H1 (cell line): ENCODE measurements around the gene PTPN21. TPM values are rescaled to one million over a fixed set of nuclear protein-coding genes. Genes with fewer than 3 reads are reported as not detected.

Source experiments
- CTCF ChIA-PET: fragments of 300-600 bp; sonication (Branson Sonifier 250); formaldehyde crosslinking; loops from one replicate; lab custom pipeline; 2021; ENCODE audit not compliant: partially characterized antibody; lab: Charles Lee
- POLR2A ChIA-PET: fragments of 300-600 bp; sonication (Branson Sonifier 250); formaldehyde crosslinking; loops from one replicate; lab custom pipeline; 2021; ENCODE audit warnings: inconsistent platforms; ENCODE audit not compliant: partially characterized antibody; lab: Charles Lee
- DNase-seq, 2 experiments: peaks; one replicate each; pipeline versions ENCODE4 v3.0.0 to v3.0.0-alpha.2; 2010 to 2022; ENCODE audit warnings: low spot score in 2 of 2, low read depth in 1 of 2, mixed read lengths in 1 of 2
- FAIRE-seq: peaks from 2 replicates; lab custom pipeline; 2011; peaks lifted over from hg19 to GRCh38; lab: Jason Lieb, UNC
- H2AFZ ChIP-seq: 2 replicates; pipeline ENCODE4 v1.8.1; 2012; ENCODE audit warnings: low read length, inconsistent platforms
- H2AK5ac ChIP-seq: 2 replicates; pipeline ENCODE4 v1.6.1; 2013; ENCODE audit warnings: low read depth, low read length
- H2BK120ac ChIP-seq: replicated peaks from 2 replicates; pipeline ENCODE3; 2013; ENCODE audit warnings: low read depth, low read length, inconsistent platforms
- H2BK12ac ChIP-seq: 2 replicates; pipeline ENCODE4 v1.6.1; 2013; ENCODE audit warnings: low read depth, low read length
- H2BK15ac ChIP-seq: 2 replicates; pipeline ENCODE4 v1.6.1; 2013; ENCODE audit warnings: low read length
- H2BK20ac ChIP-seq: 2 replicates; pipeline ENCODE4 v1.6.1; 2013; ENCODE audit warnings: low read length
- H2BK5ac ChIP-seq: 2 replicates; pipeline ENCODE4 v1.6.1; 2013; ENCODE audit warnings: low read depth, low read length
- H3K14ac ChIP-seq: 2 replicates; pipeline ENCODE4 v1.6.1; 2013; ENCODE audit warnings: inconsistent platforms; ENCODE audit not compliant: insufficient read length
- H3K18ac ChIP-seq: 2 replicates; pipeline ENCODE4 v1.6.1; 2013; ENCODE audit warnings: low read length; ENCODE audit errors: extremely low read depth
- H3K23ac ChIP-seq: 2 replicates; pipeline ENCODE4 v1.6.1; 2013; ENCODE audit warnings: inconsistent platforms; ENCODE audit not compliant: insufficient read length
- H3K23me2 ChIP-seq: 2 replicates; pipeline ENCODE4 v1.6.1; 2013; ENCODE audit warnings: low read depth, low read length
- H3K27ac ChIP-seq: 2 replicates; pipeline ENCODE4 v1.6.1; 2011; ENCODE audit warnings: low read depth, low read length, inconsistent platforms
- H3K27me3 ChIP-seq, 4 experiments: replicated peaks in 1 of 4; 1 replicate in 1 of 4; 2 replicates in 3 of 4; pipeline versions ENCODE4 v1.6.1 to v1.8.1; 2011 to 2013; ENCODE audit warnings: low read length in 3 of 4, mild to moderate bottlenecking in 3 of 4, inconsistent platforms in 2 of 4, mixed read lengths in 2 of 4, moderate library complexity in 1 of 4; ENCODE audit not compliant: control insufficient read depth in 3 of 4, insufficient read depth in 3 of 4; ENCODE audit errors: extremely low read depth in 1 of 4
- H3K36me3 ChIP-seq, 4 experiments: 2 replicates each; pipeline versions ENCODE4 v1.6.1 to v1.8.1; 2011 to 2013; ENCODE audit warnings: mild to moderate bottlenecking in 4 of 4, low read length in 3 of 4, moderate library complexity in 2 of 4, control low read depth in 1 of 4, inconsistent platforms in 1 of 4; ENCODE audit not compliant: insufficient read depth in 4 of 4, control insufficient read depth in 2 of 4
- H3K4ac ChIP-seq: replicated peaks from 2 replicates; pipeline ENCODE3; 2013; ENCODE audit warnings: low read length, low read depth, mixed read lengths, inconsistent platforms; ENCODE audit not compliant: insufficient read length
- H3K4me1 ChIP-seq, 4 experiments: replicated peaks in 1 of 4; 1 replicate in 1 of 4; 2 replicates in 3 of 4; pipeline versions ENCODE4 v1.6.1 to v1.8.1; 2011 to 2013; ENCODE audit warnings: low read length in 3 of 4, inconsistent platforms in 2 of 4, mixed read lengths in 1 of 4; ENCODE audit not compliant: insufficient read depth in 4 of 4, control insufficient read depth in 3 of 4
- H3K4me2 ChIP-seq, 2 experiments: 2 replicates each; pipeline versions ENCODE4 v1.6.1 to v1.8.1; 2011 to 2013; ENCODE audit warnings: low read depth in 2 of 2, low read length in 2 of 2, control low read depth in 1 of 2, inconsistent platforms in 1 of 2, mild to moderate bottlenecking in 1 of 2; ENCODE audit not compliant: insufficient read depth in 1 of 2
- H3K4me3 ChIP-seq, 4 experiments: fragments of 200-600, 300-600 bp in 1 of 4; sonication (generic), shearing (Covaris generic), sonication (Bioruptor Twin) in 1 of 4; 2 replicates each; pipeline versions ENCODE4 v1.5.1 to v1.8.1; 2011 to 2016; ENCODE audit warnings: low read length in 4 of 4, low read depth in 3 of 4, control low read depth in 2 of 4, inconsistent platforms in 2 of 4, mild to moderate bottlenecking in 2 of 4, mixed read lengths in 1 of 4, moderate library complexity in 1 of 4; ENCODE audit not compliant: insufficient read depth in 2 of 4; ENCODE audit errors: extremely low read depth in 1 of 4
- H3K56ac ChIP-seq: replicated peaks from 2 replicates; pipeline ENCODE3; 2013; ENCODE audit warnings: low read depth, mild to moderate bottlenecking, mixed read lengths, low read length, inconsistent platforms; ENCODE audit not compliant: insufficient read length
- H3K79me1 ChIP-seq: 2 replicates; pipeline ENCODE4 v1.6.1; 2013; ENCODE audit warnings: low read depth, low read length, control low read depth
- H3K79me2 ChIP-seq, 2 experiments: 2 replicates each; pipeline versions ENCODE4 v1.6.1 to v1.8.1; 2012 to 2013; ENCODE audit warnings: low read length in 2 of 2, mild to moderate bottlenecking in 2 of 2, inconsistent platforms in 1 of 2; ENCODE audit not compliant: insufficient read depth in 2 of 2, control insufficient read depth in 1 of 2
- H3K9ac ChIP-seq, 4 experiments: replicated peaks in 1 of 4; 1 replicate in 1 of 4; 2 replicates in 3 of 4; pipeline versions ENCODE4 v1.6.1 to v1.8.1; 2011 to 2013; ENCODE audit warnings: low read depth in 3 of 4, low read length in 3 of 4, control low read depth in 2 of 4, mild to moderate bottlenecking in 2 of 4, moderate library complexity in 2 of 4, inconsistent platforms in 1 of 4; ENCODE audit errors: extremely low read depth in 1 of 4
- H3K9me3 ChIP-seq, 2 experiments: 2 replicates each; pipeline versions ENCODE4 v1.6.1 to v1.8.1; 2012 to 2013; ENCODE audit warnings: mild to moderate bottlenecking in 2 of 2, moderate library complexity in 2 of 2, control low read depth in 1 of 2, inconsistent platforms in 1 of 2, low read depth in 1 of 2, low read length in 1 of 2, mixed read lengths in 1 of 2; ENCODE audit not compliant: insufficient read depth in 2 of 2
- H4K20me1 ChIP-seq, 2 experiments: replicated peaks in 1 of 2; 2 replicates each; pipeline versions ENCODE3 to v1.8.1; 2011 to 2013; ENCODE audit warnings: inconsistent platforms in 2 of 2, low read length in 2 of 2, mild to moderate bottlenecking in 1 of 2; ENCODE audit not compliant: insufficient read depth in 2 of 2, control insufficient read depth in 1 of 2
- H4K5ac ChIP-seq: 2 replicates; pipeline ENCODE4 v1.6.1; 2013; ENCODE audit warnings: low read length, low read depth, mixed read lengths, inconsistent platforms; ENCODE audit not compliant: insufficient read length
- H4K8ac ChIP-seq: 2 replicates; pipeline ENCODE4 v1.8.0; 2013; ENCODE audit warnings: mild to moderate bottlenecking, moderate library complexity, low read length, inconsistent platforms; ENCODE audit not compliant: insufficient read depth; ENCODE audit errors: extremely low read depth
- H4K91ac ChIP-seq: replicated peaks from 2 replicates; pipeline ENCODE3; 2013; ENCODE audit warnings: low read length, mixed read lengths, inconsistent platforms; ENCODE audit not compliant: insufficient read length
- CHD2 ChIP-seq: IDR thresholded peaks from 2 replicates; pipeline ENCODE4 v1.6.1; 2012; ENCODE audit warnings: low read length, improper control_type of control experiment
- EP300 ChIP-seq, 2 experiments: IDR thresholded peaks; 1 replicate in 1 of 2; 2 replicates in 1 of 2; pipeline ENCODE4 v1.6.1; 2011 to 2012; ENCODE audit warnings: low read depth in 2 of 2, low read length in 2 of 2, mild to moderate bottlenecking in 2 of 2, borderline replicate concordance in 1 of 2, inconsistent platforms in 1 of 2, moderate library complexity in 1 of 2
- EZH2 ChIP-seq: fragments of 200-600 bp; sonication (generic); IDR thresholded peaks from 2 replicates; pipeline ENCODE4 v1.7.1; 2012; ENCODE audit warnings: low read depth, mild to moderate bottlenecking, moderate library complexity, low read length, inconsistent platforms; ENCODE audit not compliant: severe bottlenecking
- PHF8 ChIP-seq: fragments of 200-600 bp; sonication (generic); conservative IDR thresholded peaks from 2 replicates; pipeline ENCODE4 v1.7.1; 2012; ENCODE audit warnings: low read depth, mild to moderate bottlenecking, inconsistent platforms, low read length, moderate library complexity
- SIX5 ChIP-seq: IDR thresholded peaks from 2 replicates; pipeline ENCODE4 v1.6.1; 2011; ENCODE audit warnings: mild to moderate bottlenecking, low read depth, low read length
- TAF1 ChIP-seq: IDR thresholded peaks from 2 replicates; pipeline ENCODE4 v1.6.1; 2011; ENCODE audit warnings: mild to moderate bottlenecking, low read depth, low read length
- TBP ChIP-seq: IDR thresholded peaks from 2 replicates; pipeline ENCODE4 v1.6.1; 2011; ENCODE audit warnings: low read depth, low read length, improper control_type of control experiment
- ZNF274 ChIP-seq: IDR thresholded peaks from 2 replicates; pipeline ENCODE4 v1.7.0; 2012; ENCODE audit warnings: low read length, borderline replicate concordance; ENCODE audit errors: extremely low read depth
- WGBS, 2 experiments: shearing (Covaris generic) in 1 of 2; methylation state at CpG; one replicate each; pipeline versions ENCODE4 v1.1.6 to v1.1.7; 2013 to 2015; ENCODE audit warnings: low lambda C conversion rate in 2 of 2, mixed read lengths in 2 of 2, inconsistent platforms in 1 of 2, low coverage in 1 of 2, missing lambda C conversion rate in 1 of 2; ENCODE audit not compliant: insufficient replicate concordance in 2 of 2, insufficient coverage in 1 of 2, insufficient read length in 1 of 2; ENCODE audit errors: extremely low coverage in 1 of 2, missing lambda C conversion rate in 1 of 2; 5-methylcytosine and 5-hydroxymethylcytosine counted together
- polyA plus RNA-seq, 7 experiments: library from polyadenylated mRNA; depleted of rRNA in 3 of 7; stranded (reverse) in 5 of 7; unstranded in 2 of 7; fragments of >200 nt in 5 of 7; fragments of 200-250 nt in 2 of 7; gene quantifications; 1 replicate in 5 of 7; 2 replicates in 1 of 7; 4 replicates in 1 of 7; pipeline versions ENCODE4 v1.2.1 to v1.2.3, GENCODE V29; 2011 to 2013; ENCODE audit warnings: missing spikeins in 2 of 7, mixed read lengths in 2 of 7
- total RNA-seq: library from RNA; stranded (reverse); fragmentation: NEBNext Ultra II Directional; extraction: Animal tissue kit (Norgen Biotek cat#: 25700); gene quantifications from 2 replicates; pipeline ENCODE4 v1.2.1, GENCODE V29; 2021

PTPN21 gene
- total and polyA plus RNA-seq, 2 of the 8 experiments (the other 6 are each of a cell fraction or from before 2014, with no cell fraction given): 6.5 to 16.1 TPM

- TF ChIP-seq CHD2 (no peak), EZH2 (no peak), PHF8 (no peak), ZNF274 (no peak), TBP (no peak), TAF1 (no peak), EP300 (IDR thresholded peaks at IDR 0.05; ENCODE audit: borderline replicate concordance in 1 of 2, low read depth in 2 of 2, low read length in 2 of 2) (no peak), SIX5 (no peak)
- TF ChIP-seq, all 59 proteins: peak for 0
- no peak overlapping the region for H3K27ac ChIP-seq
Measured at GRCh38 chr14:88504602-88505001, 50.2 kb downstream of the PTPN21 start.

More at GRCh38 chr14:88504602-88505001, 50.2 kb downstream of the PTPN21 start:
- Histone ChIP-seq H3K9me3 (no peaks in the 10 kb centered on the region), H2BK5ac (no peak overlapping the region), H3K4ac (no peak overlapping the region), H3K56ac (no peak overlapping the region), H3K9ac (no peak overlapping the region), H2AFZ (no peak overlapping the region), H2BK20ac (no peak overlapping the region), H3K79me2 (no peaks in the 10 kb centered on the region), H3K23ac (no peak overlapping the region), H4K8ac (no peak overlapping the region), H3K27me3 (no peaks in the 10 kb centered on the region), H4K20me1 (peaks cover 0 to 2% of the 10 kb centered on the region in 2 experiments), H2BK12ac (no peak overlapping the region), H3K23me2 (no peaks in the 10 kb centered on the region), H3K4me3 (no peak overlapping the region), H3K4me2 (no peak overlapping the region), H3K79me1 (no peaks in the 10 kb centered on the region), H2BK15ac (no peak overlapping the region), H3K14ac (no peak overlapping the region), H2AK5ac (no peak overlapping the region), H3K18ac (no peak overlapping the region), H2BK120ac (no peak overlapping the region), H4K91ac (no peak overlapping the region), H3K36me3 (peaks cover 0 to 14% (median 3%) of the 10 kb centered on the region in 4 experiments; a peak in 4 of 8 replicates), H3K4me1 (no peaks in the 10 kb centered on the region), H4K5ac (no peak overlapping the region)
- ChIA-PET CTCF (no interaction called here), POLR2A (interaction anchor here (0.6 kb wide), 1 partner anchor 71 kb away, joined by 3 read pairs; no protein-coding TSS in a partner anchor)
- FAIRE-seq: no peak
- WGBS, 2 experiments: 83% methylated on average over 2 of the region's 2 CpGs; no CpG with 5 or more reads in 1 of the 2 experiments
- no peak for DNase-seq
